IMR-90 (cell line): ENCODE measurements around the gene RPH3AL. TPM values are rescaled to one million over a fixed set of nuclear protein-coding genes. Genes with fewer than 3 reads are reported as not detected.

Experiments
- ATAC-seq: fragments of 200-7000 bp; cut with Tn5 transposase; 2 replicates; pipeline ENCODE4 v1.9.1; 2020; ENCODE audit warnings: low read depth, mild to moderate bottlenecking, moderate library complexity
- BruUV-seq: library from RNA; stranded (reverse); fragments of 400-500 nt; replicated peaks from 2 replicates; lab custom pipeline; 2021; lab: Mats Ljungman, UMichigan
- CTCF ChIA-PET: fragments of 300-600 bp; formaldehyde crosslinking; extraction: SDS; loops from one replicate; lab custom pipeline; 2021; ENCODE audit warnings: antibody characterized with exemption; lab: Yijun Ruan, JAX
- POLR2A ChIA-PET: fragments of 300-600 bp; sonication (Branson Sonifier 250); formaldehyde crosslinking; loops from one replicate; lab custom pipeline; 2022; ENCODE audit warnings: antibody characterized with exemption; ENCODE audit not compliant: unreplicated experiment; lab: Charles Lee
- DNase-seq: peaks from one replicate; pipeline ENCODE4 v3.0.0; 2013
- H2AFZ ChIP-seq: replicated peaks from 2 replicates; pipeline ENCODE3; 2013; ENCODE audit warnings: low read length, mild to moderate bottlenecking; ENCODE audit not compliant: poor library complexity
- H2AK5ac ChIP-seq: 2 replicates; pipeline ENCODE4 v1.6.1; 2013; ENCODE audit warnings: low read depth, low read length, inconsistent platforms
- H2AK9ac ChIP-seq: replicated peaks from 2 replicates; pipeline ENCODE3; 2013; ENCODE audit warnings: mild to moderate bottlenecking, low read depth, low read length, moderate library complexity; ENCODE audit not compliant: poor library complexity
- H2BK120ac ChIP-seq: 2 replicates; pipeline ENCODE4 v1.6.1; 2013; ENCODE audit warnings: low read depth, low read length, inconsistent platforms
- H2BK15ac ChIP-seq: 3 replicates; pipeline ENCODE4 v1.6.1; 2013; ENCODE audit warnings: low read depth, low read length, inconsistent platforms
- H2BK20ac ChIP-seq: 2 replicates; pipeline ENCODE4 v1.6.1; 2013; ENCODE audit warnings: low read depth, mild to moderate bottlenecking, inconsistent platforms, low read length, moderate library complexity
- H2BK5ac ChIP-seq: 2 replicates; pipeline ENCODE4 v1.6.1; 2013; ENCODE audit warnings: mild to moderate bottlenecking, low read depth, low read length, inconsistent platforms; ENCODE audit not compliant: poor library complexity, severe bottlenecking
- H3K14ac ChIP-seq: replicated peaks from 2 replicates; pipeline ENCODE4 v1.6.1; 2013; ENCODE audit warnings: low read depth, low read length, inconsistent platforms
- H3K18ac ChIP-seq: 2 replicates; pipeline ENCODE4 v1.6.1; 2013; ENCODE audit warnings: low read depth, low read length, control low read depth
- H3K23ac ChIP-seq: 2 replicates; pipeline ENCODE4 v1.6.1; 2013; ENCODE audit warnings: low read depth, low read length, inconsistent platforms
- H3K27ac ChIP-seq: 2 replicates; pipeline ENCODE4 v1.5.1; 2013; ENCODE audit warnings: mild to moderate bottlenecking, control low read depth, low read length; ENCODE audit not compliant: insufficient read depth
- H3K27me3 ChIP-seq: 2 replicates; pipeline ENCODE4 v1.6.1; 2013; ENCODE audit warnings: low read length; ENCODE audit not compliant: control insufficient read depth, insufficient read depth
- H3K36me3 ChIP-seq: 2 replicates; pipeline ENCODE4 v1.6.1; 2013; ENCODE audit warnings: low read length, mixed read lengths; ENCODE audit not compliant: control insufficient read depth, insufficient read depth
- H3K4ac ChIP-seq: 2 replicates; pipeline ENCODE4 v1.6.1; 2013; ENCODE audit warnings: low read depth, low read length, inconsistent platforms
- H3K4me1 ChIP-seq: 2 replicates; pipeline ENCODE4 v1.6.1; 2013; ENCODE audit warnings: low read length, mixed read lengths; ENCODE audit not compliant: control insufficient read depth, insufficient read depth
- H3K4me2 ChIP-seq: 2 replicates; pipeline ENCODE4 v1.6.1; 2013; ENCODE audit warnings: low read depth, mild to moderate bottlenecking, control low read depth, low read length, moderate library complexity
- H3K4me3 ChIP-seq: 2 replicates; pipeline ENCODE4 v1.5.1; 2013; ENCODE audit warnings: low read depth, mild to moderate bottlenecking, control low read depth, low read length, moderate library complexity; ENCODE audit not compliant: insufficient read depth
- H3K56ac ChIP-seq: 2 replicates; pipeline ENCODE4 v1.6.1; 2013; ENCODE audit warnings: low read length, inconsistent platforms; ENCODE audit not compliant: insufficient read depth; ENCODE audit errors: extremely low read depth
- H3K79me1 ChIP-seq, 2 experiments: 2 replicates each; pipeline ENCODE4 v1.6.1; 2013; ENCODE audit warnings: low read length in 2 of 2, inconsistent platforms in 1 of 2, low read depth in 1 of 2
- H3K9ac ChIP-seq: 2 replicates; pipeline ENCODE4 v1.6.1; 2013; ENCODE audit warnings: low read depth, low read length, control low read depth
- H3K9me1 ChIP-seq: 2 replicates; pipeline ENCODE4 v1.6.1; 2013; ENCODE audit warnings: low read length, inconsistent platforms; ENCODE audit not compliant: insufficient read depth
- H3K9me3 ChIP-seq: 2 replicates; pipeline ENCODE4 v1.6.1; 2013; ENCODE audit warnings: low read length; ENCODE audit not compliant: control insufficient read depth, insufficient read depth
- H4K20me1 ChIP-seq: 2 replicates; pipeline ENCODE4 v1.6.1; 2013; ENCODE audit warnings: low read length, inconsistent platforms; ENCODE audit not compliant: insufficient read depth
- H4K5ac ChIP-seq: 2 replicates; pipeline ENCODE4 v1.6.1; 2013; ENCODE audit warnings: mild to moderate bottlenecking, low read depth, low read length, control low read depth
- H4K8ac ChIP-seq, 2 experiments: 2 replicates each; pipeline ENCODE4 v1.6.1; 2013; ENCODE audit warnings: low read depth in 2 of 2, low read length in 2 of 2, control low read depth in 1 of 2, inconsistent platforms in 1 of 2
- H4K91ac ChIP-seq: 2 replicates; pipeline ENCODE4 v1.6.1; 2013; ENCODE audit warnings: low read depth, low read length, inconsistent platforms; ENCODE audit not compliant: insufficient read depth
- CHD1 ChIP-seq: IDR thresholded peaks from 2 replicates; pipeline ENCODE4 v1.6.1; 2012; ENCODE audit warnings: low read depth, low read length, improper control_type of control experiment
- RFX5 ChIP-seq: IDR thresholded peaks from 2 replicates; pipeline ENCODE4 v1.8.0; 2012; ENCODE audit warnings: low read depth, mild to moderate bottlenecking, low read length, moderate library complexity
- WGBS, 2 experiments: methylation state at CpG; one replicate each; pipeline versions ENCODE4 v1.1.5 to v1.1.7; 2013; ENCODE audit warnings: missing lambda C conversion rate in 2 of 2; ENCODE audit not compliant: insufficient read length in 1 of 2; ENCODE audit errors: extremely low coverage in 2 of 2; 5-methylcytosine and 5-hydroxymethylcytosine counted together
- dilution Hi-C: fragments of 300-500 bp; cut with HindIII; formaldehyde crosslinking; loops from one replicate; pipeline ENCODE4 v1.14.3; 2018; ENCODE audit warnings: low sequenced_read_pairs; ENCODE audit not compliant: unreplicated experiment
- in situ Hi-C: fragments of 300-500 bp; cut with MboI; formaldehyde crosslinking; loops from 3 replicates; pipeline ENCODE4 v1.14.3; 2019; ENCODE audit warnings: low sequenced_read_pairs, inconsistent platforms, mixed read lengths
- intact Hi-C: fragments of 100-400 bp; cut with micrococcal nuclease; formaldehyde crosslinking; loops from 2 replicates; pipeline ENCODE4 v1.10.0; 2022
- polyA plus RNA-seq, 3 experiments: library from polyadenylated mRNA; depleted of rRNA; stranded (reverse); fragments of >200 nt; gene quantifications; 2 replicates each; pipeline ENCODE4 v1.2.3, GENCODE V29; 2012; ENCODE audit warnings: low replicate concordance in 1 of 3
- total RNA-seq: library from RNA; depleted of rRNA; stranded (reverse); fragments of >200 nt; gene quantifications from 2 replicates; pipeline ENCODE4 v1.2.3, GENCODE V29; 2012
- TF ChIP-seq, protein P1 (sequence below): fragments of 150-350 bp; IDR thresholded peaks from 2 replicates; pipeline ENCODE4 v1.6.1; 2017; ENCODE audit warnings: mild to moderate bottlenecking, antibody characterized with exemption, low read length, low read depth
- TF ChIP-seq, protein P2 (sequence below): conservative IDR thresholded peaks from 2 replicates; pipeline ENCODE4 v1.5.1; 2012; ENCODE audit warnings: mild to moderate bottlenecking, low read depth, low read length, improper control_type of control experiment

RPH3AL gene
- total and polyA plus RNA-seq, 2 of the 4 experiments (the other 2 are of a cell fraction) = 1.8 to 2.5 TPM

- Histone ChIP-seq H4K20me1 (no peaks in the 10 kb centered on the region), H3K4me2 (no peak overlapping the region), H2BK20ac (no peak overlapping the region), H3K4me1 (no peaks in the 10 kb centered on the region), H4K91ac (no peak overlapping the region), H3K27me3 (no peaks in the 10 kb centered on the region), H3K79me1 (no peaks in the 10 kb centered on the region), H3K23ac (no peak overlapping the region), H3K36me3 (no peaks in the 10 kb centered on the region), H3K18ac (no peak overlapping the region), H2AK9ac (no peak overlapping the region), H4K8ac (no peak overlapping the region), H3K27ac (no peak overlapping the region), H3K14ac (no peak overlapping the region), H2BK15ac (no peak overlapping the region), H3K56ac (no peak overlapping the region), H2AFZ (no peak overlapping the region), H3K4ac (no peak overlapping the region), H3K9ac (no peak overlapping the region), H3K9me3 (no peaks in the 10 kb centered on the region; the same call in 1 of the 2 replicates), H2BK120ac (no peak overlapping the region), H3K4me3 (no peak overlapping the region), H3K9me1 (no peaks in the 10 kb centered on the region), H2AK5ac (no peak overlapping the region), H2BK5ac (no peak overlapping the region), H4K5ac (no peak overlapping the region)
- ATAC-seq (no peak), DNase-seq (no peak)
- dilution Hi-C loops (no loop called here), in situ Hi-C loops (no loop called here), intact Hi-C loops (no loop called here)
- WGBS, 2 experiments = 94% methylated on average over 7 of the region's 14 CpGs; no CpG with 5 or more reads in 1 of the 2 experiments
- BruUV-seq = no TSS peak
- TF ChIP-seq, protein P1, sequence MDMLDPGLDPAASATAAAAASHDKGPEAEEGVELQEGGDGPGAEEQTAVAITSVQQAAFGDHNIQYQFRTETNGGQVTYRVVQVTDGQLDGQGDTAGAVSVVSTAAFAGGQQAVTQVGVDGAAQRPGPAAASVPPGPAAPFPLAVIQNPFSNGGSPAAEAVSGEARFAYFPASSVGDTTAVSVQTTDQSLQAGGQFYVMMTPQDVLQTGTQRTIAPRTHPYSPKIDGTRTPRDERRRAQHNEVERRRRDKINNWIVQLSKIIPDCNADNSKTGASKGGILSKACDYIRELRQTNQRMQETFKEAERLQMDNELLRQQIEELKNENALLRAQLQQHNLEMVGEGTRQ = no peak
- TF ChIP-seq, protein P2, sequence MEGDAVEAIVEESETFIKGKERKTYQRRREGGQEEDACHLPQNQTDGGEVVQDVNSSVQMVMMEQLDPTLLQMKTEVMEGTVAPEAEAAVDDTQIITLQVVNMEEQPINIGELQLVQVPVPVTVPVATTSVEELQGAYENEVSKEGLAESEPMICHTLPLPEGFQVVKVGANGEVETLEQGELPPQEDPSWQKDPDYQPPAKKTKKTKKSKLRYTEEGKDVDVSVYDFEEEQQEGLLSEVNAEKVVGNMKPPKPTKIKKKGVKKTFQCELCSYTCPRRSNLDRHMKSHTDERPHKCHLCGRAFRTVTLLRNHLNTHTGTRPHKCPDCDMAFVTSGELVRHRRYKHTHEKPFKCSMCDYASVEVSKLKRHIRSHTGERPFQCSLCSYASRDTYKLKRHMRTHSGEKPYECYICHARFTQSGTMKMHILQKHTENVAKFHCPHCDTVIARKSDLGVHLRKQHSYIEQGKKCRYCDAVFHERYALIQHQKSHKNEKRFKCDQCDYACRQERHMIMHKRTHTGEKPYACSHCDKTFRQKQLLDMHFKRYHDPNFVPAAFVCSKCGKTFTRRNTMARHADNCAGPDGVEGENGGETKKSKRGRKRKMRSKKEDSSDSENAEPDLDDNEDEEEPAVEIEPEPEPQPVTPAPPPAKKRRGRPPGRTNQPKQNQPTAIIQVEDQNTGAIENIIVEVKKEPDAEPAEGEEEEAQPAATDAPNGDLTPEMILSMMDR = no peak
- TF ChIP-seq CHD1 (no peak), RFX5 (no peak)
- ChIA-PET POLR2A (no interaction called here), CTCF (no interaction called here)
These were observed 10.1 kb upstream of the RPH3AL start for GRCh38 chr17:362721-363120.
